HL-60 (cell line): ENCODE results near the gene DIP2A.

Experiments used
- DNase-seq, 2 experiments: peaks; one replicate each; pipeline ENCODE4 v3.0.0-alpha.2; 2010 to 2020; ENCODE audit warnings: low read depth in 1 of 2, low spot score in 1 of 2
- H3K27ac ChIP-seq: fragments of 250-450 bp; sonication (Bioruptor Pico); replicated peaks from 2 replicates; pipeline ENCODE4 v1.5.1; 2020; ENCODE audit warnings: mild to moderate bottlenecking, moderate library complexity
- H3K27me3 ChIP-seq: fragments of 250-450 bp; sonication (Bioruptor Pico); 2 replicates; pipeline ENCODE4 v1.5.1; 2021; ENCODE audit warnings: mild to moderate bottlenecking, moderate library complexity; ENCODE audit not compliant: insufficient read depth, poor library complexity, severe bottlenecking
- H3K4me3 ChIP-seq: replicated peaks from 2 replicates; pipeline ENCODE4 v1.5.1; 2011; ENCODE audit warnings: mild to moderate bottlenecking, control low read depth, low read length; ENCODE audit not compliant: insufficient read depth
- CTCF ChIP-seq: IDR thresholded peaks from one replicate; pipeline ENCODE4 v1.5.1; 2011; ENCODE audit warnings: low read length, control low read depth, inconsistent platforms; ENCODE audit not compliant: insufficient read depth
- GABPA ChIP-seq: IDR thresholded peaks from 2 replicates; pipeline ENCODE4 v1.6.1; 2012; ENCODE audit warnings: low read depth
- POLR2AphosphoS5 ChIP-seq: IDR thresholded peaks from 2 replicates; pipeline ENCODE4 v1.6.1; 2012; ENCODE audit warnings: low read depth
- REST ChIP-seq: IDR thresholded peaks from 2 replicates; pipeline ENCODE4 v1.6.1; 2012; ENCODE audit warnings: low read depth; ENCODE audit not compliant: insufficient replicate concordance
- SPI1 ChIP-seq: IDR thresholded peaks from 2 replicates; pipeline ENCODE4 v1.6.1; 2012; ENCODE audit warnings: low read depth, mild to moderate bottlenecking, borderline replicate concordance

The DIP2A gene

GRCh38 chr21:46549650-46550049 is 91.0 kb downstream of the DIP2A start:
- no peak for DNase-seq
- peak overlapping the region; percentile 11; the same call in 1 of the 2 replicates for H3K27ac ChIP-seq
- TF ChIP-seq GABPA (no peak), POLR2AphosphoS5 (no peak), REST (no peak), SPI1 (no peak), CTCF (no peak)
- H3K27me3 ChIP-seq: no peaks in the 10 kb centered on the region
- no peak overlapping the region for H3K4me3 ChIP-seq

- H3K4me3 ChIP-seq: no peak overlapping the region
- peak in 1 of 2 experiments; percentile 81 for DNase-seq
- no peak for TF ChIP-seq REST
- no peak for TF ChIP-seq CTCF
- no peak for TF ChIP-seq POLR2AphosphoS5
- TF ChIP-seq SPI1: no peak
- no peak for TF ChIP-seq GABPA
- H3K27me3 ChIP-seq: no peaks in the 10 kb centered on the region
- H3K27ac ChIP-seq: peak overlapping the region; percentile 86
Observed at GRCh38 chr21:46550116-46550941, 91.6 kb downstream of the DIP2A start.

GRCh38 chr21:46551636-46552241 is 93.0 kb downstream of the DIP2A start:
- DNase-seq: peak; percentile 73 to 84
- Histone ChIP-seq H3K4me3 (peak overlapping the region; percentile 37), H3K27ac (peak overlapping the region; percentile 86), H3K27me3 (no peaks in the 10 kb centered on the region)
- TF ChIP-seq CTCF (peak; percentile 12), GABPA (peak; percentile 40; the same call in 1 of the 2 replicates), REST (no peak), POLR2AphosphoS5 (peak; percentile 80), SPI1 (peak; percentile 87)
